Measurements from ENCODE around the gene RALA. TPM values are rescaled to one million over a fixed set of nuclear protein-coding genes. Genes with fewer than 3 reads are reported as not detected.

Gene RALA
- total and polyA plus RNA-seq, 2 experiments from 2014 or later, result 43.5 to 231 TPM

GRCh38 chr7:39744620-39745019 is 121.2 kb downstream of the RALA start (continued):
- TF ChIP-seq EZH2 (IDR thresholded peaks at IDR 0.05; ENCODE audit: low read depth, unreplicated experiment) (no peak), POLR2AphosphoS5 (IDR thresholded peaks at IDR 0.05; ENCODE audit: low read depth) (no peak), EZH2phosphoT487 (IDR thresholded peaks at IDR 0.05; ENCODE audit: unreplicated experiment) (no peak), NANOG (IDR thresholded peaks at IDR 0.05; ENCODE audit: borderline replicate concordance) (no peak)
- TF ChIP-seq, protein P1, sequence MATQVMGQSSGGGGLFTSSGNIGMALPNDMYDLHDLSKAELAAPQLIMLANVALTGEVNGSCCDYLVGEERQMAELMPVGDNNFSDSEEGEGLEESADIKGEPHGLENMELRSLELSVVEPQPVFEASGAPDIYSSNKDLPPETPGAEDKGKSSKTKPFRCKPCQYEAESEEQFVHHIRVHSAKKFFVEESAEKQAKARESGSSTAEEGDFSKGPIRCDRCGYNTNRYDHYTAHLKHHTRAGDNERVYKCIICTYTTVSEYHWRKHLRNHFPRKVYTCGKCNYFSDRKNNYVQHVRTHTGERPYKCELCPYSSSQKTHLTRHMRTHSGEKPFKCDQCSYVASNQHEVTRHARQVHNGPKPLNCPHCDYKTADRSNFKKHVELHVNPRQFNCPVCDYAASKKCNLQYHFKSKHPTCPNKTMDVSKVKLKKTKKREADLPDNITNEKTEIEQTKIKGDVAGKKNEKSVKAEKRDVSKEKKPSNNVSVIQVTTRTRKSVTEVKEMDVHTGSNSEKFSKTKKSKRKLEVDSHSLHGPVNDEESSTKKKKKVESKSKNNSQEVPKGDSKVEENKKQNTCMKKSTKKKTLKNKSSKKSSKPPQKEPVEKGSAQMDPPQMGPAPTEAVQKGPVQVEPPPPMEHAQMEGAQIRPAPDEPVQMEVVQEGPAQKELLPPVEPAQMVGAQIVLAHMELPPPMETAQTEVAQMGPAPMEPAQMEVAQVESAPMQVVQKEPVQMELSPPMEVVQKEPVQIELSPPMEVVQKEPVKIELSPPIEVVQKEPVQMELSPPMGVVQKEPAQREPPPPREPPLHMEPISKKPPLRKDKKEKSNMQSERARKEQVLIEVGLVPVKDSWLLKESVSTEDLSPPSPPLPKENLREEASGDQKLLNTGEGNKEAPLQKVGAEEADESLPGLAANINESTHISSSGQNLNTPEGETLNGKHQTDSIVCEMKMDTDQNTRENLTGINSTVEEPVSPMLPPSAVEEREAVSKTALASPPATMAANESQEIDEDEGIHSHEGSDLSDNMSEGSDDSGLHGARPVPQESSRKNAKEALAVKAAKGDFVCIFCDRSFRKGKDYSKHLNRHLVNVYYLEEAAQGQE (IDR thresholded peaks at IDR 0.05; ENCODE audit: unreplicated experiment), result no peak

- ATAC-seq, result no peak
- H3K4me3 Mint-ChIP-seq, result no peak overlapping the region
- no peaks in the 10 kb centered on the region for H3K9me3 Mint-ChIP-seq
- TF ChIP-seq, protein P1 (IDR thresholded peaks at IDR 0.05; ENCODE audit: unreplicated experiment), result no peak
- TF ChIP-seq CREB1 (CRISPR knock-in tag; IDR thresholded peaks at IDR 0.05; ENCODE audit: low read depth), result no peak
- no peak for TF ChIP-seq POLR2AphosphoS5 (IDR thresholded peaks at IDR 0.05; ENCODE audit: low read depth)
- no peak for TF ChIP-seq ZNF462 (CRISPR knock-in tag; IDR thresholded peaks at IDR 0.05)
- no peak for TF ChIP-seq STAT1 (IDR thresholded peaks at IDR 0.05; ENCODE audit: unreplicated experiment)
- TF ChIP-seq JUNB (IDR thresholded peaks at IDR 0.05; ENCODE audit: unreplicated experiment), result no peak
- TF ChIP-seq EZH2phosphoT487 (IDR thresholded peaks at IDR 0.05; ENCODE audit: unreplicated experiment), result no peak
- TF ChIP-seq EZH2 (IDR thresholded peaks at IDR 0.05; ENCODE audit: low read depth, unreplicated experiment), result no peak
- no peak for TF ChIP-seq ZNF114 (CRISPR knock-in tag; IDR thresholded peaks at IDR 0.05)
Observed at GRCh38 chr7:39745320-39745719, 121.9 kb downstream of the RALA start.

More at GRCh38 chr7:39745320-39745719, 121.9 kb downstream of the RALA start:
- H3K27me3 Mint-ChIP-seq (ENCODE audit: insufficient read depth, low read depth, poor library complexity), result peaks cover 8% of the 10 kb centered on the region
- no peak for DNase-seq (ENCODE audit: low spot score)
- no peak overlapping the region for H3K4me3 ChIP-seq
- H3K36me3 Mint-ChIP-seq (ENCODE audit: low read depth), result peaks cover 11% of the 10 kb centered on the region
- peaks cover 31% of the 10 kb centered on the region for H3K4me1 Mint-ChIP-seq
- no peak overlapping the region for H3K27ac Mint-ChIP-seq
- no peak overlapping the region for H3K4me2 ChIP-seq
- H4K20me1 ChIP-seq (replicated peaks; ENCODE audit: insufficient read depth), result peaks cover 4% of the 10 kb centered on the region; the same call in 1 of the 2 replicates
- peaks cover 35% of the 10 kb centered on the region for H3K79me2 ChIP-seq (replicated peaks; ENCODE audit: insufficient read depth)
- no peak overlapping the region for H3K27ac ChIP-seq (ENCODE audit: low read depth)
- no peak overlapping the region for H2AFZ ChIP-seq
- peaks cover 6% of the 10 kb centered on the region; the same call in 1 of the 2 replicates for H3F3A ChIP-seq (replicated peaks; ENCODE audit: low read depth)
- H3K9me2 ChIP-seq (ENCODE audit: insufficient read depth), result no peaks in the 10 kb centered on the region; the same call in 1 of the 2 replicates
- H3K36me3 ChIP-seq (ENCODE audit: insufficient read depth), result 0 out of 2 replicates have a peak, but pooled peaks cover 5% of the 10 kb centered on the region
- H3K27me3 ChIP-seq (ENCODE audit: insufficient read depth), result no peaks in the 10 kb centered on the region
- H3K4me1 ChIP-seq (ENCODE audit: insufficient read depth), result peaks cover 11% of the 10 kb centered on the region; the same call in 1 of the 2 replicates

All from GM23338 (cell line).